ENCODE measurements around the gene ADCY3.
A peak's percentile ranks its signal among the peaks of the same experiment; 100 is the strongest.
"Not testable (repeated sequence)": the region's sequence is repeated elsewhere in the genome, so short reads cannot be mapped to it uniquely, and the experiment has no call there.

Gene ADCY3

GRCh38 chr2:24816884-24817283 is 103.2 kb downstream of the ADCY3 start:
- TF ChIP-seq CTCF (conservative IDR thresholded peaks at IDR 0.05; ENCODE audit: control insufficient read depth, insufficient read depth, low read depth, low read length): no peak
- peak; percentile 92 for DNase-seq (ENCODE audit: low read depth)
- H3K4me3 ChIP-seq (ENCODE audit: control insufficient read depth, low read depth, low read length): no peak overlapping the region

GRCh38 chr2:24816404-24816803 is 103.6 kb downstream of the ADCY3 start:
- TF ChIP-seq CTCF (conservative IDR thresholded peaks at IDR 0.05; ENCODE audit: control insufficient read depth, insufficient read depth, low read depth, low read length): no peak
- no peak for DNase-seq (ENCODE audit: low read depth)
- H3K4me3 ChIP-seq (ENCODE audit: control insufficient read depth, low read depth, low read length): no peak overlapping the region

GRCh38 chr2:24815171-24815570 is 104.9 kb downstream of the ADCY3 start:
- TF ChIP-seq CTCF (conservative IDR thresholded peaks at IDR 0.05; ENCODE audit: control insufficient read depth, insufficient read depth, low read depth, low read length): no peak
- no peak for DNase-seq (ENCODE audit: low read depth)
- no peak overlapping the region for H3K4me3 ChIP-seq (ENCODE audit: control insufficient read depth, low read depth, low read length)

- no peak overlapping the region for H3K4me3 ChIP-seq (ENCODE audit: control insufficient read depth, low read depth, low read length)
- DNase-seq (ENCODE audit: low read depth): no peak
- TF ChIP-seq CTCF (conservative IDR thresholded peaks at IDR 0.05; ENCODE audit: control insufficient read depth, insufficient read depth, low read depth, low read length): no peak
These were observed 105.5 kb downstream of the ADCY3 start for GRCh38 chr2:24814516-24814915.

- H3K4me3 ChIP-seq (ENCODE audit: control insufficient read depth, low read depth, low read length): no peak overlapping the region
- DNase-seq (ENCODE audit: low read depth): no peak
- no peak for TF ChIP-seq CTCF (conservative IDR thresholded peaks at IDR 0.05; ENCODE audit: control insufficient read depth, insufficient read depth, low read depth, low read length)
These were observed 106.3 kb downstream of the ADCY3 start for GRCh38 chr2:24813691-24814137.

GRCh38 chr2:24809316-24810007 is 110.6 kb downstream of the ADCY3 start:
- peak; percentile 62 for DNase-seq (ENCODE audit: low read depth)
- no peak overlapping the region for H3K4me3 ChIP-seq (ENCODE audit: control insufficient read depth, low read depth, low read length)
- TF ChIP-seq CTCF (conservative IDR thresholded peaks at IDR 0.05; ENCODE audit: control insufficient read depth, insufficient read depth, low read depth, low read length): no peak

- no peak for TF ChIP-seq CTCF (conservative IDR thresholded peaks at IDR 0.05; ENCODE audit: control insufficient read depth, insufficient read depth, low read depth, low read length)
- no peak overlapping the region for H3K4me3 ChIP-seq (ENCODE audit: control insufficient read depth, low read depth, low read length)
These were observed 113.4 kb downstream of the ADCY3 start for GRCh38 chr2:24806661-24807036.

GRCh38 chr2:24805811-24806660 is 114.0 kb downstream of the ADCY3 start:
- not testable (repeated sequence) for H3K4me3 ChIP-seq (ENCODE audit: control insufficient read depth, low read depth, low read length); DNase-seq (ENCODE audit: low read depth)

More at GRCh38 chr2:24806661-24807036, 113.4 kb downstream of the ADCY3 start:
- DNase-seq (ENCODE audit: low read depth): no peak

GRCh38 chr2:24800487-24800886 is 119.5 kb downstream of the ADCY3 start:
- H3K4me3 ChIP-seq (ENCODE audit: control insufficient read depth, low read depth, low read length); DNase-seq (ENCODE audit: low read depth): not testable (repeated sequence)

All from fibroblast of mammary gland (primary cell).